HepG2 (cell line): ENCODE measurements around the gene PTPRU. TPM values are rescaled to one million over a fixed set of nuclear protein-coding genes. Genes with fewer than 3 reads are reported as not detected.
"Not testable (repeated sequence)": the region's sequence is repeated elsewhere in the genome, so short reads cannot be mapped to it uniquely, and the experiment has no call there.

Experiments used
- ATAC-seq: fragments of 200-7000 bp; cut with Tn5 transposase; 3 replicates; pipeline ENCODE4 v1.9.1; 2020; ENCODE audit warnings: mild to moderate bottlenecking, moderate library complexity
- BruUV-seq: library from RNA; stranded (reverse); fragments of 400-500 nt; replicated peaks from 2 replicates; lab custom pipeline; 2021; lab: Mats Ljungman, UMichigan
- CTCF ChIA-PET: fragments of 300-600 bp; formaldehyde crosslinking; extraction: SDS; loops from one replicate; lab custom pipeline; 2021; ENCODE audit warnings: low total read pairs, inconsistent platforms, low intra/inter-chr PET ratio; lab: Yijun Ruan, JAX
- POLR2A ChIA-PET: fragments of 350-600 bp; sonication (Branson Sonifier 250); formaldehyde crosslinking; loops from one replicate; lab custom pipeline; 2020; ENCODE audit warnings: antibody characterized with exemption, inconsistent platforms; lab: Yijun Ruan, JAX
- DNase-seq: peaks from one replicate; pipeline ENCODE4 v3.0.0-alpha.2; 2015; ENCODE audit warnings: low spot score
- FAIRE-seq: peaks from 3 replicates; lab custom pipeline; 2011; peaks lifted over from hg19 to GRCh38; lab: Jason Lieb, UNC
- H2AFZ ChIP-seq: one replicate; pipeline ENCODE4 v1.6.1; 2011; ENCODE audit warnings: low read length, inconsistent platforms
- H3K27ac ChIP-seq: fragments of 300-600 bp; 3 replicates; pipeline ENCODE4 v1.8.0; 2011; ENCODE audit warnings: mixed run types, mild to moderate bottlenecking, mixed read lengths, low read length, inconsistent platforms; ENCODE audit not compliant: insufficient read depth; ENCODE audit errors: extremely low read length
- H3K27me3 ChIP-seq, 2 experiments: fragments of 200-600 bp in 1 of 2; 2 replicates in 1 of 2; 3 replicates in 1 of 2; pipeline versions ENCODE4 v1.6.0 to v1.8.0; 2011; ENCODE audit warnings: low read length in 2 of 2, mild to moderate bottlenecking in 2 of 2, moderate library complexity in 2 of 2, inconsistent platforms in 1 of 2; ENCODE audit not compliant: insufficient read depth in 2 of 2, control insufficient read depth in 1 of 2
- H3K36me3 ChIP-seq, 2 experiments: fragments of 200-600 bp in 1 of 2; replicated peaks in 1 of 2; 2 replicates in 1 of 2; 3 replicates in 1 of 2; pipeline versions ENCODE4 v1.5.1 to v1.8.0; 2011; ENCODE audit warnings: low read length in 2 of 2, inconsistent platforms in 1 of 2; ENCODE audit not compliant: insufficient read depth in 2 of 2, control insufficient read depth in 1 of 2
- H3K4me1 ChIP-seq: 2 replicates; pipeline ENCODE4 v1.5.1; 2012; ENCODE audit warnings: low read length, inconsistent platforms; ENCODE audit not compliant: insufficient read depth
- H3K4me2 ChIP-seq: 2 replicates; pipeline ENCODE4 v1.6.0; 2011; ENCODE audit warnings: low read depth, low read length, inconsistent platforms
- H3K4me3 ChIP-seq, 3 experiments: fragments of 200-600 bp in 1 of 3; sonication (generic), shearing (Covaris generic) in 1 of 3; replicated peaks in 1 of 3; 2 replicates each; pipeline ENCODE4 v1.5.1; 2011 to 2016; ENCODE audit warnings: low read length in 3 of 3, inconsistent platforms in 2 of 3, low read depth in 2 of 3, mild to moderate bottlenecking in 2 of 3, control low read depth in 1 of 3, mixed read lengths in 1 of 3; ENCODE audit not compliant: insufficient read depth in 1 of 3
- H3K79me2 ChIP-seq: one replicate; pipeline ENCODE4 v1.6.1; 2011; ENCODE audit warnings: low read length, inconsistent platforms; ENCODE audit not compliant: insufficient read depth
- H3K9ac ChIP-seq: 2 replicates; pipeline ENCODE4 v1.6.0; 2011; ENCODE audit warnings: mild to moderate bottlenecking, low read depth, low read length, inconsistent platforms; ENCODE audit not compliant: insufficient read depth
- H3K9me3 ChIP-seq: 2 replicates; pipeline ENCODE4 v1.5.1; 2012; ENCODE audit warnings: mild to moderate bottlenecking, low read length
- H4K20me1 ChIP-seq: 2 replicates; pipeline ENCODE4 v1.6.0; 2011; ENCODE audit warnings: inconsistent platforms, mild to moderate bottlenecking, low read length, moderate library complexity; ENCODE audit not compliant: insufficient read depth
- CBX2 ChIP-seq, 2 experiments: fragments of 200-600 bp in 1 of 2; sonication (generic); formaldehyde crosslinking in 1 of 2; IDR thresholded peaks; 2 replicates each; pipeline versions ENCODE4 v1.7.0 to v1.8.1; 2018 to 2022; ENCODE audit warnings: low read depth in 2 of 2, low read length in 1 of 2, mild to moderate bottlenecking in 1 of 2, missing genetic modification reagents in 1 of 2
- CHCHD3 ChIP-seq: sonication (generic); formaldehyde crosslinking; IDR thresholded peaks from 2 replicates; pipeline ENCODE4 v1.8.0; 2022; ENCODE audit warnings: mild to moderate bottlenecking, missing genetic modification reagents, moderate library complexity
- MTERF4 ChIP-seq: sonication (generic); formaldehyde crosslinking; IDR thresholded peaks from 2 replicates; pipeline ENCODE4 v1.8.0; 2023; ENCODE audit warnings: mild to moderate bottlenecking, missing genetic modification reagents
- RERE ChIP-seq: IDR thresholded peaks from 2 replicates; pipeline ENCODE4 v1.6.1; 2016; ENCODE audit warnings: low read depth, missing genetic modification reagents, missing compliant biosample characterization
- ZNF329 ChIP-seq: sonication (generic); formaldehyde crosslinking; IDR thresholded peaks from 2 replicates; pipeline ENCODE4 v1.9.0; 2021; ENCODE audit warnings: low read depth, mild to moderate bottlenecking, missing genetic modification reagents
- WGBS: methylation state at CpG from one replicate; pipeline ENCODE4 v1.1.6; 2017; ENCODE audit warnings: low lambda C conversion rate; 5-methylcytosine and 5-hydroxymethylcytosine counted together
- in situ Hi-C: cut with HindIII; loops from 2 replicates; pipeline ENCODE4 v1.10.0; 2017; ENCODE audit warnings: low pct_unique_long_range_greater_than_20kb; ENCODE audit not compliant: extremely low pct_ligation_motif_present
- intact Hi-C: fragments of 100-400 bp; cut with micrococcal nuclease; formaldehyde crosslinking; loops from one replicate; pipeline ENCODE4 v1.10.0; 2022; ENCODE audit not compliant: unreplicated experiment
- polyA plus RNA-seq, 8 experiments: library from polyadenylated mRNA; depleted of rRNA in 3 of 8; stranded (reverse) in 7 of 8; unstranded in 1 of 8; fragments of >200 nt; fragmentation: Illumina TruSeq in 4 of 8; extraction: Trizol in 4 of 8; gene quantifications; 2 replicates each; pipeline versions ENCODE4 v1.2.1 to v1.2.3, GENCODE V29; 2011 to 2016; ENCODE audit warnings: low read depth in 4 of 8, missing spikeins in 1 of 8, mixed read lengths in 1 of 8; ENCODE audit not compliant: insufficient read depth in 1 of 8
- total RNA-seq, 5 experiments: library from RNA; depleted of rRNA; stranded (reverse); fragments of >200 nt; fragmentation: Illumina TruSeq; extraction: Trizol; gene quantifications; 2 replicates each; pipeline ENCODE4 v1.2.3, GENCODE V29; 2016; ENCODE audit warnings: low read depth in 1 of 5
- TF ChIP-seq, protein P1 (sequence below): sonication (generic); formaldehyde crosslinking; IDR thresholded peaks from 2 replicates; pipeline ENCODE4 v1.5.0; 2020; ENCODE audit warnings: missing genetic modification reagents, mild to moderate bottlenecking, borderline replicate concordance
- TF ChIP-seq, protein P2 (sequence below): sonication (generic); formaldehyde crosslinking; IDR thresholded peaks from 2 replicates; pipeline ENCODE4 v1.5.1; 2020; ENCODE audit warnings: mild to moderate bottlenecking, missing genetic modification reagents, moderate library complexity

The PTPRU gene
- total and polyA plus RNA-seq, 2 of the 13 experiments (the other 11 are each of a cell fraction or from before 2014, with no cell fraction given): 21.6 to 22.3 TPM

DNA sequence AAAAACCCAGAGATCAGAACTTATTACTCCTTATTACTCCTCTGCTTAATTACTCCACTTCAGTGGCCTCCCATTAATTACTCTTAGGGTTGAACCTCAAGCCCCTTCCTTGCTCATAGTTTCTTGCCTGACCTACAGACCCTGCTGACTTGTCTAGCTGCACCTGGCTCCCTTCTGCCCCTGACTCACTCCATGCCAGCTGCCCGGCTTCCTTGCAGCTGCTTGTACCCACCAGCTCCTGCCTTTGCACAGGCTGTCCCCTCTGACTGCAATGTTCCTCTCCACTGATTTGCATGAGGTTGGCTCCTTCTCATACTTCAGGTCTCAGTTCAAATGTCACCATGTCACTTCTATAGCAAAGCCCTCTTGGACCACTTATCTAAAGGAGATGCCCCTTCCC is 1.9 kb upstream of the PTPRU start (continued):
- TF ChIP-seq, protein P1, sequence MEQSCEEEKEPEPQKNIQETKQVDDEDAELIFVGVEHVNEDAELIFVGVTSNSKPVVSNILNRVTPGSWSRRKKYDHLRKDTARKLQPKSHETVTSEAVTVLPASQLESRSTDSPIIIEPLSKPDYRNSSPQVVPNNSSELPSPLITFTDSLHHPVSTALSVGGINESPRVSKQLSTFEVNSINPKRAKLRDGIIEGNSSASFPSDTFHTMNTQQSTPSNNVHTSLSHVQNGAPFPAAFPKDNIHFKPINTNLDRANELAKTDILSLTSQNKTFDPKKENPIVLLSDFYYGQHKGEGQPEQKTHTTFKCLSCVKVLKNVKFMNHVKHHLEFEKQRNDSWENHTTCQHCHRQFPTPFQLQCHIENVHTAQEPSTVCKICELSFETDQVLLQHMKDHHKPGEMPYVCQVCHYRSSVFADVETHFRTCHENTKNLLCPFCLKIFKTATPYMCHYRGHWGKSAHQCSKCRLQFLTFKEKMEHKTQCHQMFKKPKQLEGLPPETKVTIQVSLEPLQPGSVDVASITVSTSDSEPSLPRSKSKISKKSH (CRISPR knock-in tag): no peak
- no peak for TF ChIP-seq RERE (CRISPR knock-in tag)
- no peak for TF ChIP-seq CHCHD3
- TF ChIP-seq, protein P2, sequence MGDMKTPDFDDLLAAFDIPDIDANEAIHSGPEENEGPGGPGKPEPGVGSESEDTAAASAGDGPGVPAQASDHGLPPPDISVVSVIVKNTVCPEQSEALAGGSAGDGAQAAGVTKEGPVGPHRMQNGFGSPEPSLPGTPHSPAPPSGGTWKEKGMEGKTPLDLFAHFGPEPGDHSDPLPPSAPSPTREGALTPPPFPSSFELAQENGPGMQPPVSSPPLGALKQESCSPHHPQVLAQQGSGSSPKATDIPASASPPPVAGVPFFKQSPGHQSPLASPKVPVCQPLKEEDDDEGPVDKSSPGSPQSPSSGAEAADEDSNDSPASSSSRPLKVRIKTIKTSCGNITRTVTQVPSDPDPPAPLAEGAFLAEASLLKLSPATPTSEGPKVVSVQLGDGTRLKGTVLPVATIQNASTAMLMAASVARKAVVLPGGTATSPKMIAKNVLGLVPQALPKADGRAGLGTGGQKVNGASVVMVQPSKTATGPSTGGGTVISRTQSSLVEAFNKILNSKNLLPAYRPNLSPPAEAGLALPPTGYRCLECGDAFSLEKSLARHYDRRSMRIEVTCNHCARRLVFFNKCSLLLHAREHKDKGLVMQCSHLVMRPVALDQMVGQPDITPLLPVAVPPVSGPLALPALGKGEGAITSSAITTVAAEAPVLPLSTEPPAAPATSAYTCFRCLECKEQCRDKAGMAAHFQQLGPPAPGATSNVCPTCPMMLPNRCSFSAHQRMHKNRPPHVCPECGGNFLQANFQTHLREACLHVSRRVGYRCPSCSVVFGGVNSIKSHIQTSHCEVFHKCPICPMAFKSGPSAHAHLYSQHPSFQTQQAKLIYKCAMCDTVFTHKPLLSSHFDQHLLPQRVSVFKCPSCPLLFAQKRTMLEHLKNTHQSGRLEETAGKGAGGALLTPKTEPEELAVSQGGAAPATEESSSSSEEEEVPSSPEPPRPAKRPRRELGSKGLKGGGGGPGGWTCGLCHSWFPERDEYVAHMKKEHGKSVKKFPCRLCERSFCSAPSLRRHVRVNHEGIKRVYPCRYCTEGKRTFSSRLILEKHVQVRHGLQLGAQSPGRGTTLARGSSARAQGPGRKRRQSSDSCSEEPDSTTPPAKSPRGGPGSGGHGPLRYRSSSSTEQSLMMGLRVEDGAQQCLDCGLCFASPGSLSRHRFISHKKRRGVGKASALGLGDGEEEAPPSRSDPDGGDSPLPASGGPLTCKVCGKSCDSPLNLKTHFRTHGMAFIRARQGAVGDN (CRISPR knock-in tag): no peak
- no peak for TF ChIP-seq MTERF4 (CRISPR knock-in tag)
- TF ChIP-seq ZNF329 (CRISPR knock-in tag): no peak
- TF ChIP-seq CBX2 (IDR thresholded peaks at IDR 0.05; ENCODE audit: low read depth, low read length): no peak
- no peak for TF ChIP-seq CBX2 (CRISPR knock-in tag; IDR thresholded peaks at IDR 0.05; ENCODE audit: low read depth)

DNA sequence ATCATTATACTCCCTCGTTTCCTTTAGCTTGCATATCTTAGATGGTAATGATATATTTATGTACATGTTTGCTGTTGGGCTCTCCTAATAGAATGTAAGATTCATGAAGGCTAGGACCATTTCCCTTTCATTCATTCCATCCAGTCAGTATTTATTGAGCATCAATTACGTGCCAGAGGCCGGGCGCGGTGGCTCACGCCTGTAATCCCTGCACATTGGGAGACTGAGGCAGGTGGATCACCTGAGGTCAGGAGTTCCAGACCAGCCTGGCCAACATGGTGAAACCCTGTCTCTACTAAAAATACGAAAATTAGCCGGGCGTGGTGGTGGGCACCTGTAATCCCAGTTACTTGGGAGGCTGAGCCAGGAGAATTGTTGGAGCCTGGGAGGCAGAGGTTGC is 1.4 kb upstream of the PTPRU start:
- H3K4me2 ChIP-seq, POLR2A ChIA-PET, H3K9me3 ChIP-seq, BruUV-seq, FAIRE-seq, H3K4me3 ChIP-seq, H3K9ac ChIP-seq, H4K20me1 ChIP-seq, H3K36me3 ChIP-seq, H3K27ac ChIP-seq, H2AFZ ChIP-seq, ATAC-seq, DNase-seq: not testable (repeated sequence)
- CTCF ChIA-PET: interaction anchor here (2.0 kb wide), 1 partner anchor 219 kb away, joined by 9 read pairs; no protein-coding TSS in a partner anchor
- 52% methylated on average over 9 of the region's 9 CpGs for WGBS
- Histone ChIP-seq H3K4me1 (peaks cover 41% of the 10 kb centered on the region), H3K79me2 (peaks cover 22% of the 10 kb centered on the region), H3K27me3 (peaks cover 0 to 20% of the 10 kb centered on the region in 2 experiments; a peak in 1 of 5 replicates)
- intact Hi-C loops: loop anchor here (10.0 kb wide), 2 partner anchors 110 to 1470 kb away; no protein-coding TSS in a partner anchor
- in situ Hi-C loops: loop anchor here (10.0 kb wide), 3 partner anchors 220 to 870 kb away; no protein-coding TSS in a partner anchor
